PC-9 (cell line): Measurements from ENCODE around the gene ALK. TPM values are rescaled to one million over a fixed set of nuclear protein-coding genes. Genes with fewer than 3 reads are reported as not detected.

Experiments
- BruUV-seq: library from RNA; stranded (reverse); fragments of 400-500 nt; replicated peaks from 2 replicates; lab custom pipeline; 2021; lab: Mats Ljungman, UMichigan
- CTCF ChIA-PET: fragments of 300-600 bp; sonication (Branson Sonifier 250); formaldehyde crosslinking; loops from one replicate; lab custom pipeline; 2022; ENCODE audit warnings: antibody characterized with exemption; lab: Charles Lee
- POLR2A ChIA-PET: fragments of 300-600 bp; sonication (Branson Sonifier 250); formaldehyde crosslinking; loops from one replicate; lab custom pipeline; 2022; ENCODE audit warnings: antibody characterized with exemption; ENCODE audit not compliant: unreplicated experiment; lab: Charles Lee
- DNase-seq, 2 experiments: peaks; one replicate each; pipeline versions ENCODE4 v3.0.0 to v3.0.0-alpha.2; 2015 to 2022; ENCODE audit warnings: mixed read lengths in 1 of 2
- H2AFZ ChIP-seq: fragments of 200-600 bp; sonication (generic); 2 replicates; pipeline ENCODE4 v1.8.1; 2017; ENCODE audit warnings: antibody characterized with exemption
- H3F3A ChIP-seq: fragments of 200-600 bp; sonication (generic); 2 replicates; pipeline ENCODE4 v1.8.1; 2017; ENCODE audit warnings: antibody characterized with exemption, mild to moderate bottlenecking, low read depth; ENCODE audit not compliant: insufficient read depth
- H3K27ac ChIP-seq: fragments of 200-600 bp; sonication (generic); 2 replicates; pipeline ENCODE4 v1.6.1; 2016; ENCODE audit warnings: mixed run types
- H3K27me3 ChIP-seq: fragments of 200-600 bp; sonication (generic); 2 replicates; pipeline ENCODE4 v1.6.1; 2016; ENCODE audit warnings: low read depth, mixed run types; ENCODE audit not compliant: insufficient read depth
- H3K36me3 ChIP-seq: fragments of 200-600 bp; sonication (generic); 2 replicates; pipeline ENCODE4 v1.6.1; 2016; ENCODE audit warnings: low read depth, mixed run types
- H3K4me1 ChIP-seq: fragments of 200-600 bp; sonication (generic); replicated peaks from 2 replicates; pipeline ENCODE4 v1.6.1; 2016; ENCODE audit warnings: mixed run types; ENCODE audit not compliant: insufficient read depth
- H3K4me2 ChIP-seq: fragments of 200-600 bp; sonication (generic); 2 replicates; pipeline ENCODE4 v1.6.1; 2017; ENCODE audit warnings: mixed run types
- H3K4me3 ChIP-seq: fragments of 200-600 bp; sonication (generic); 2 replicates; pipeline ENCODE4 v1.6.1; 2016; ENCODE audit warnings: mixed run types
- H3K79me2 ChIP-seq: fragments of 200-600 bp; sonication (generic); 2 replicates; pipeline ENCODE4 v1.6.1; 2017; ENCODE audit warnings: low read depth, mixed run types
- H3K9me2 ChIP-seq: fragments of 200-600 bp; sonication (generic); 2 replicates; pipeline ENCODE4 v1.8.1; 2017; ENCODE audit warnings: mild to moderate bottlenecking; ENCODE audit not compliant: insufficient read depth
- H3K9me3 ChIP-seq: fragments of 200-600 bp; sonication (generic); 2 replicates; pipeline ENCODE4 v1.8.1; 2016; ENCODE audit warnings: low read depth; ENCODE audit not compliant: insufficient read depth
- H4K20me1 ChIP-seq: fragments of 200-600 bp; sonication (generic); 2 replicates; pipeline ENCODE4 v1.8.1; 2017; ENCODE audit not compliant: insufficient read depth
- CTCF ChIP-seq: fragments of 200-600 bp; sonication (generic); conservative IDR thresholded peaks from 2 replicates; pipeline ENCODE4 v1.6.1; 2017; ENCODE audit warnings: mixed run types, antibody characterized with exemption, mild to moderate bottlenecking, moderate library complexity
- EZH2 ChIP-seq: fragments of 200-600 bp; sonication (generic); IDR thresholded peaks from 2 replicates; pipeline ENCODE4 v1.8.0; 2017; ENCODE audit warnings: antibody characterized with exemption, low read depth
- intact Hi-C: fragments of 100-400 bp; cut with micrococcal nuclease; formaldehyde crosslinking; loops from one replicate; pipeline ENCODE4 v1.10.0; 2022; ENCODE audit not compliant: unreplicated experiment
- total RNA-seq: library from RNA; stranded (reverse); gene quantifications from 2 replicates; pipeline ENCODE4 v1.2.3, GENCODE V29; 2021

ALK gene
- total RNA-seq, 1 experiment from 2014 or later = not detected

DNA sequence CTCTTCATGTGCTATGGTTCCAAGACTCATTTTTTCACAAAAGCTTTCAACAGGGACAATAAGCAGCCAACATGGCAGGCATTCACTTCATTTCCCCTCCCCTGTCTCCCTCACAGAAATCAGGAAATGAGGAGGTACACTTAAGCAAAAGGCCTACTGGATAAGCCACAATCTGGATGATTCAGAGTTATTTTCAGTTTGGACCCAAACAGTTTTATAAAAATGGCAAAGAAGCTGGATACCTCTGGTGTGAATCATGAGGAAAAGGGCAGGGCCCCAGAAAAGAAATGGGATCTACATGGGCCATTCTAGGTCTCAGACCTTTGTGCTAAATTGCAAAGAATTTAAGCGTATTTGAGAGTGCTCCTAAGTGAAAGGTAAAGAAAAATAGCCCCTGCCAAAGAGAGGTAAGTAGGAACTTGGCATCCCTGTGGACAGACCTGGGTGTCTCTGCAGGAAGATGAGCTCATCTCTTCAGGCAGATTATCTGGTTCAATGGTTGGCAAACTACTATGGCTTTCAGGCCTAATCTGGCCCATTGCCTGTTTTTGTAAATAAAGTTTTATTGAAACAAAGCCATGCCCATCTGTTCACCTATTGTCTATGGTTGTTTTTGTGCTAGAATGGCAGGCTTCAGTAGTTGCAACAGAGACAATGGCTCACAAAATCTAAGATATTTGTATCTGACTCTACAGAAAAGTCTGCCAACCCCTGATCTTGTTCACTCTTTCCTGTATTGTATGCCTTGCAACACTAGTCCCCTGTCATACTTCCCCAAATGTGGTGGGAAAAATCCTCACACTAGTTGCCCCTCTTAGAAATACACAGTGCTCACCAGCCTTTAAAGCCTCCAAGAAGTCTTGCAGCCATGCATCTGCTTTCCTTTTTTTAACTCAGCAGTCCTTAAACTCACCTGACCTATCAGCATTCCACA is 315.0 kb downstream of the ALK start:
- Histone ChIP-seq H2AFZ (no peak overlapping the region), H3F3A (no peaks in the 10 kb centered on the region), H3K4me2 (no peak overlapping the region), H3K4me3 (no peak overlapping the region), H3K36me3 (no peaks in the 10 kb centered on the region), H4K20me1 (no peaks in the 10 kb centered on the region), H3K27me3 (peaks cover 14% of the 10 kb centered on the region; the same call in 1 of the 2 replicates), H3K9me2 (no peaks in the 10 kb centered on the region), H3K4me1 (no peaks in the 10 kb centered on the region), H3K27ac (no peak overlapping the region), H3K79me2 (no peaks in the 10 kb centered on the region), H3K9me3 (no peaks in the 10 kb centered on the region)
- no peak for TF ChIP-seq CTCF
- no peak for TF ChIP-seq EZH2
- intact Hi-C loops = no loop called here
- ChIA-PET POLR2A (no interaction called here), CTCF (no interaction called here)
- DNase-seq = no peak
- BruUV-seq = no TSS peak

DNA sequence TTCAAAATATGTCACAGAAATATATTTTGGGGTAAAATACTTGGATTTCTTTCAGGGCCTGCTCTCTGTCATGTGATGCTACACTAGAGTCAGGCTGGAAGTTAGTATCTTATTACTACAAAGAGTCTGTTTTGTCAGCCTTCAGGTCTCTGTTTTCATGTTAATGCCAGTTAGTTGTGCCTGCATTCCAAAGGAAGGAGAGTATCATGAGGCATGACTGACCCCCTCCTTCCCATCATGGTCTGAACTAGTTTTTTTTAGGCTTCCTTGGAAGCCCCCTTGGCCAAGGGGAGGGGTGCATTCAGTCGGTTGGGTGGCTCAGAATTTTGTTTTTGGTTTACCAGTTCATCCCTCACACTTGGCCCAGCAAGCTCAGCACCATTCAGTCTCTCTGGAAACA is 318.0 kb downstream of the ALK start:
- no peak for TF ChIP-seq EZH2
- TF ChIP-seq CTCF = no peak
- no peaks in the 10 kb centered on the region for H3K36me3 ChIP-seq
- POLR2A ChIA-PET = no interaction called here
- no peak overlapping the region for H3K4me2 ChIP-seq
- H3K27ac ChIP-seq = no peak overlapping the region
- no peaks in the 10 kb centered on the region for H3K4me1 ChIP-seq
- no peaks in the 10 kb centered on the region for H3F3A ChIP-seq
- DNase-seq = no peak
- no peak overlapping the region for H3K4me3 ChIP-seq
- H3K9me2 ChIP-seq = no peaks in the 10 kb centered on the region
- H3K9me3 ChIP-seq = no peaks in the 10 kb centered on the region
- intact Hi-C loops = no loop called here
- H3K27me3 ChIP-seq = no peaks in the 10 kb centered on the region
- no TSS peak for BruUV-seq
- no peaks in the 10 kb centered on the region for H4K20me1 ChIP-seq
- no peaks in the 10 kb centered on the region for H3K79me2 ChIP-seq
- CTCF ChIA-PET = no interaction called here
- H2AFZ ChIP-seq = no peak overlapping the region

- Histone ChIP-seq H3K9me3 (no peaks in the 10 kb centered on the region), H2AFZ (no peak overlapping the region), H3K79me2 (no peaks in the 10 kb centered on the region), H3K4me1 (no peaks in the 10 kb centered on the region), H3K4me2 (no peak overlapping the region), H3F3A (no peaks in the 10 kb centered on the region), H3K27me3 (peaks cover 5% of the 10 kb centered on the region; the same call in 1 of the 2 replicates), H3K4me3 (no peak overlapping the region), H3K36me3 (no peaks in the 10 kb centered on the region), H3K9me2 (no peaks in the 10 kb centered on the region), H4K20me1 (no peaks in the 10 kb centered on the region), H3K27ac (no peak overlapping the region)
- DNase-seq = no peak
- no peak for TF ChIP-seq CTCF
- CTCF ChIA-PET = no interaction called here
- intact Hi-C loops = no loop called here
- POLR2A ChIA-PET = no interaction called here
- no TSS peak for BruUV-seq
Observed at GRCh38 chr2:29601872-29602271, 319.5 kb downstream of the ALK start.
